Liver (tissue), 9 donors: ENCODE measurements around the gene SASH3. TPM values are rescaled to one million over a fixed set of nuclear protein-coding genes. Genes with fewer than 3 reads are reported as not detected.

ENCODE experiments used
- DNase-seq: peaks from one replicate; pipeline ENCODE4 v3.0.0-alpha.2; 2017; ENCODE audit warnings: low spot score
- H3K27ac ChIP-seq, 2 donors: one replicate each; pipeline ENCODE4 v1.7.0; 2013; ENCODE audit warnings: inconsistent platforms in 2 of 2, low read length in 2 of 2, control low read depth in 1 of 2, low read depth in 1 of 2, mild to moderate bottlenecking in 1 of 2
- H3K27me3 ChIP-seq, 4 donors: one replicate each; pipeline versions ENCODE4 v1.6.1 to v1.7.0; 2013; ENCODE audit warnings: low read length in 3 of 4, inconsistent platforms in 1 of 4, mild to moderate bottlenecking in 1 of 4, moderate library complexity in 1 of 4; ENCODE audit not compliant: control insufficient read depth in 4 of 4, insufficient read depth in 4 of 4
- H3K36me3 ChIP-seq, 4 donors: one replicate each; pipeline versions ENCODE4 v1.6.1 to v1.7.0; 2013; ENCODE audit warnings: low read length in 3 of 4, mild to moderate bottlenecking in 3 of 4, low read depth in 1 of 4, moderate library complexity in 1 of 4; ENCODE audit not compliant: control insufficient read depth in 4 of 4, insufficient read depth in 3 of 4
- H3K4me1 ChIP-seq, 4 donors: one replicate each; pipeline versions ENCODE4 v1.6.1 to v1.7.0; 2013; ENCODE audit warnings: low read length in 3 of 4, mild to moderate bottlenecking in 3 of 4, moderate library complexity in 1 of 4; ENCODE audit not compliant: control insufficient read depth in 4 of 4, insufficient read depth in 4 of 4
- H3K4me3 ChIP-seq, 3 donors: one replicate each; pipeline versions ENCODE4 v1.6.1 to v1.7.0; 2013; ENCODE audit warnings: low read length in 3 of 3, control low read depth in 1 of 3, low read depth in 1 of 3, mild to moderate bottlenecking in 1 of 3
- H3K9ac ChIP-seq, 2 donors: one replicate each; pipeline ENCODE4 v1.7.0; 2013; ENCODE audit warnings: low read length in 2 of 2, mild to moderate bottlenecking in 2 of 2, moderate library complexity in 2 of 2, control low read depth in 1 of 2, low read depth in 1 of 2
- H3K9me3 ChIP-seq, 4 donors: one replicate each; pipeline versions ENCODE4 v1.6.1 to v1.7.0; 2013; ENCODE audit warnings: low read length in 3 of 4; ENCODE audit not compliant: control insufficient read depth in 4 of 4
- ATF3 ChIP-seq: IDR thresholded peaks from 2 replicates; pipeline ENCODE4 v1.6.1; 2016; ENCODE audit warnings: antibody characterized with exemption
- CTCF ChIP-seq: fragments of 150-350 bp; IDR thresholded peaks from 2 replicates; pipeline ENCODE4 v1.5.1; 2017; ENCODE audit warnings: improper control_type of control experiment, low read depth, low read length; ENCODE audit not compliant: missing input control
- EGR1 ChIP-seq, 2 donors: IDR thresholded peaks; 2 replicates each; pipeline ENCODE4 v1.6.1; 2016 to 2018; ENCODE audit warnings: antibody characterized with exemption in 2 of 2, low read depth in 2 of 2
- FOXA1 ChIP-seq: IDR thresholded peaks from 2 replicates; pipeline ENCODE4 v1.6.1; 2016; ENCODE audit warnings: antibody characterized with exemption
- FOXA2 ChIP-seq: IDR thresholded peaks from 2 replicates; pipeline ENCODE4 v1.6.1; 2016; ENCODE audit warnings: antibody characterized with exemption
- GABPA ChIP-seq, 2 donors: IDR thresholded peaks in 1 of 2; conservative IDR thresholded peaks in 1 of 2; 2 replicates each; pipeline ENCODE4 v1.6.1; 2016; ENCODE audit warnings: antibody characterized with exemption in 2 of 2, mild to moderate bottlenecking in 1 of 2, moderate library complexity in 1 of 2
- HNF4A ChIP-seq, 2 donors: conservative IDR thresholded peaks; 2 replicates each; pipeline ENCODE4 v1.6.1; 2016; ENCODE audit warnings: antibody characterized with exemption in 2 of 2, mild to moderate bottlenecking in 2 of 2
- JUND ChIP-seq, 2 donors: IDR thresholded peaks; 2 replicates each; pipeline ENCODE4 v1.6.1; 2016; ENCODE audit warnings: antibody characterized with exemption in 2 of 2
- MAX ChIP-seq: IDR thresholded peaks from 2 replicates; pipeline ENCODE4 v1.6.1; 2016; ENCODE audit warnings: antibody characterized with exemption
- NR2F2 ChIP-seq: IDR thresholded peaks from 2 replicates; pipeline ENCODE4 v1.6.1; 2016; ENCODE audit warnings: antibody characterized with exemption
- RAD21 ChIP-seq, 2 donors: IDR thresholded peaks; 2 replicates each; pipeline ENCODE4 v1.6.1; 2016; ENCODE audit warnings: antibody characterized with exemption in 2 of 2, mild to moderate bottlenecking in 2 of 2
- REST ChIP-seq: IDR thresholded peaks from 2 replicates; pipeline ENCODE4 v1.6.1; 2016; ENCODE audit warnings: antibody characterized with exemption, mild to moderate bottlenecking
- RXRA ChIP-seq, 2 donors: IDR thresholded peaks; 2 replicates each; pipeline ENCODE4 v1.6.1; 2017 to 2018; ENCODE audit warnings: antibody characterized with exemption in 2 of 2, mild to moderate bottlenecking in 1 of 2
- SP1 ChIP-seq: IDR thresholded peaks from 2 replicates; pipeline ENCODE4 v1.6.1; 2018; ENCODE audit warnings: antibody characterized with exemption, mild to moderate bottlenecking
- TAF1 ChIP-seq: conservative IDR thresholded peaks from 2 replicates; pipeline ENCODE4 v1.6.1; 2016; ENCODE audit warnings: antibody characterized with exemption, mild to moderate bottlenecking
- WGBS: extraction: QIAGEN DNeasy Blood & Tissue Kit; methylation state at CpG from one replicate; pipeline ENCODE4 v1.1.7; 2013; 5-methylcytosine and 5-hydroxymethylcytosine counted together
- polyA plus RNA-seq, 2 donors: library from polyadenylated mRNA; stranded (reverse) in 1 of 2; unstranded in 1 of 2; fragments of 200-250 nt in 1 of 2; fragments of >200 nt in 1 of 2; fragmentation: Nextera tagmentation in 1 of 2; extraction: Ambion mirVana in 1 of 2; gene quantifications; one replicate each; pipeline versions ENCODE4 v1.2.1 to v1.2.3, GENCODE V29; 2013 to 2015
- total RNA-seq, 2 donors: library from RNA; depleted of rRNA; stranded (reverse); fragments of >200 nt; gene quantifications; one replicate each; pipeline ENCODE4 v1.2.3, GENCODE V29; 2014
- donor health status: healthy.
- donor health status: healthy.
- donor health status: healthy.
- donor health status: healthy.
- donor health status: healthy.

Gene SASH3
- total and polyA plus RNA-seq, 4 donors: 1.8 to 9.5 (median 3.9) TPM

GRCh38 chrX:129736491-129736890 lies 43.3 kb upstream of the SASH3 start (continued):
- no peak for TF ChIP-seq CTCF
- TF ChIP-seq MAX: peak; percentile 27

GRCh38 chrX:129737916-129738315 lies 41.8 kb upstream of the SASH3 start:
- H3K4me1 ChIP-seq: peaks cover 3 to 39% (median 32%) of the 10 kb centered on the region in 4 donors
- WGBS: 82% methylated on average over 5 of the region's 5 CpGs
- no peak for DNase-seq
- H3K27me3 ChIP-seq: no peaks in the 10 kb centered on the region
- H3K27ac ChIP-seq: peak overlapping the region in 1 of 2 donors; percentile 70
- H3K9me3 ChIP-seq: no peaks in the 10 kb centered on the region
- TF ChIP-seq CTCF: no peak
- no peak for TF ChIP-seq HNF4A (conservative IDR thresholded peaks at IDR 0.05)
- no peak for TF ChIP-seq ATF3
- TF ChIP-seq RXRA (IDR thresholded peaks at IDR 0.05): no peak
- no peak for TF ChIP-seq TAF1
- TF ChIP-seq RAD21 (IDR thresholded peaks at IDR 0.05): no peak
- TF ChIP-seq FOXA1: no peak
- TF ChIP-seq JUND (IDR thresholded peaks at IDR 0.05): no peak
- TF ChIP-seq FOXA2: no peak
- no peak for TF ChIP-seq SP1
- no peak for TF ChIP-seq EGR1 (IDR thresholded peaks at IDR 0.05; ENCODE audit: low read depth in 2 of 2)
- no peak for TF ChIP-seq MAX
- TF ChIP-seq REST: no peak
- TF ChIP-seq GABPA (IDR thresholded peaks at IDR 0.05 in 1 of 2, conservative IDR thresholded peaks at IDR 0.05 in 1 of 2): no peak
- TF ChIP-seq NR2F2: no peak
- no peaks in the 10 kb centered on the region for H3K36me3 ChIP-seq
- no peak overlapping the region for H3K9ac ChIP-seq
- no peak overlapping the region for H3K4me3 ChIP-seq
